ENCODE data around the gene TSKS. TPM values are rescaled to one million over a fixed set of nuclear protein-coding genes. Genes with fewer than 3 reads are reported as not detected.

TSKS gene, protein sequence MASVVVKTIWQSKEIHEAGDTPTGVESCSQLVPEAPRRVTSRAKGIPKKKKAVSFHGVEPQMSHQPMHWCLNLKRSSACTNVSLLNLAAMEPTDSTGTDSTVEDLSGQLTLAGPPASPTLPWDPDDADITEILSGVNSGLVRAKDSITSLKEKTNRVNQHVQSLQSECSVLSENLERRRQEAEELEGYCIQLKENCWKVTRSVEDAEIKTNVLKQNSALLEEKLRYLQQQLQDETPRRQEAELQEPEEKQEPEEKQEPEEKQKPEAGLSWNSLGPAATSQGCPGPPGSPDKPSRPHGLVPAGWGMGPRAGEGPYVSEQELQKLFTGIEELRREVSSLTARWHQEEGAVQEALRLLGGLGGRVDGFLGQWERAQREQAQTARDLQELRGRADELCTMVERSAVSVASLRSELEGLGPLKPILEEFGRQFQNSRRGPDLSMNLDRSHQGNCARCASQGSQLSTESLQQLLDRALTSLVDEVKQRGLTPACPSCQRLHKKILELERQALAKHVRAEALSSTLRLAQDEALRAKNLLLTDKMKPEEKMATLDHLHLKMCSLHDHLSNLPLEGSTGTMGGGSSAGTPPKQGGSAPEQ
- total RNA-seq: not detected in 2 replicates

DNA sequence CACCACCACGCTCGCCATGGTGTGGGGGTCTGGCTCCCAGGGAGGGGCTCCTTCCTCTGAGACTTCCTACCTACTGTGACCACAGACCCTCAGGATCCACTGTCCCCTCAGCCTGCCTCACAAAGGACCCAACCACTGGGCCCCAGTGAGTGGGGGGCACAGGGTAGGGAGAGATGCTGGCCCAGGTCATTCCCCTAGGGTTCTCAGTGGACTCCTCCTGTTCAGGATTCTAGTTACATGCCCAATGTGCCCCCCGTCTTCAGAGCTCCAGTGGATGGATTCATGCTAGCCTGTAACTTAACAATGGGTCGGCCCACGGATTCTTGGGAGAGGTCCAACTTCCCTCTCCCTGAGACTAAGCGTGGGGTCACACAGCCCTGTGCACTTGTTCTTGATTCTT, at the start of gene TSKS:
Gene TSKS (minus strand): TSS at position 77 of the 400 bp plus-strand sequence. CDS start 59 bp downstream, at position 18.

DNA sequence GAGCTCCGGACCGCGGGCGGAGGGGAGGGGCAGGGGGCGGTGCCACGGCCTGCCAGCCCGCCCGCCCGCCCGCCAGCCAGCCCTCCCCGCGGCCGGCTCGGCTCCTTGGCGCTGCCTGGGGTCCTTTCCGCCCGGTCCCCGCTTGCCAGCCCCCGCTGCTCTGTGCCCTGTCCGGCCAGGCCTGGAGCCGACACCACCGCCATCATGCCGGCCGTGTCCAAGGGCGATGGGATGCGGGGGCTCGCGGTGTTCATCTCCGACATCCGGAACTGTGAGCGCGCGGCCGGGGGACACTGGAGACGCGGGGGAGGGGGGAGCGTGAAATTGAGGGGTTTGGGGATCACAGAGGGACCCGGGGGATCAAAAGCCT, 3.8 kb upstream of the TSKS start, which contains the start of gene AP2A1:
Gene AP2A1 (plus strand): TSS at position 72 of the 370 bp plus-strand sequence. CDS start 133 bp downstream, at position 205.

DNA sequence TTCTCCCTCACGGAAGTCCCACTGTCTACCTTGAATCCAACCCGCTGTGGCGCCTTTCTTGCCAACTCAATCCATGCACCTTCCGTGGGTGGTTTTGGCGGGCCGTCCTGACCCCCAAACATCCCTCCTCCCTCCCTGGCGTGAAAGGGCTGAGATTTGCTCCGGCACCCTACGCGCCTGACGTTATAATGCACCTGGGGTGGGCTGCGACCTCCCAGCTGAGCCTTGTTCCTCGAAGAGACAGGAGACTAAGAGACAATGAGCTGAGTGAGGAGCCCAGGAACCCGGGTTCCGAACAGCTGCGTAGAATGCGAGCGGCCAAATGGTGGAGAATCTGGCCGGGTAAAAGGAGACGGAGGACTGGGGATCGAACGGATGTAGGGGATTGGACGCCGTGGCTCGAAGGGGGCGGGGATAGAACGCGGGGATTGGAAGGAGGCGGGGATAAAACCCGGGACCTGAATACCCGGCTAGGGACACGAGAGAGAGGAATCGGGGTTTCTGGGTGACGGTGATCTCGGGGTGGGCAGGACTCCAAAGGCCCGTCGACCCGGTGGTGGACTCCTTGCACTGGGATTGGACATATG, 72.4 kb downstream of the TSKS start, which contains the start of gene CPT1C:
Gene CPT1C (plus strand): TSS at position 461 of the 587 bp plus-strand sequence. CDS start 1,137 bp downstream, outside the sequence.

Other genes starting within 250 kb of the TSKS start
- 1.3 and 3.3 TPM in 2 replicates for gene RCN3, start 235.3 kb downstream of the TSKS start, total RNA-seq
- 52.4 and 71.2 TPM in 2 replicates for gene NOSIP, start 182.8 kb downstream of the TSKS start, total RNA-seq
- gene PRRG2, start 182.0 kb downstream of the TSKS start, total RNA-seq: 5.7 and 8.2 TPM in 2 replicates
- gene PRR12, start 172.1 kb downstream of the TSKS start, total RNA-seq: 4.7 and 6.0 TPM in 2 replicates
- gene RRAS, start 123.2 kb downstream of the TSKS start, total RNA-seq: 55.4 and 88.5 TPM in 2 replicates
- gene SCAF1, start 121.1 kb downstream of the TSKS start, total RNA-seq: 28.1 and 35.2 TPM in 2 replicates
- gene IRF3, start 97.4 kb downstream of the TSKS start, total RNA-seq: 71.1 and 83.8 TPM in 2 replicates
- gene BCL2L12, start 97.4 kb downstream of the TSKS start, total RNA-seq: 18.4 and 37.6 TPM in 2 replicates
- 301 and 446 TPM in 2 replicates for gene PRMT1, start 86.0 kb downstream of the TSKS start, total RNA-seq
- gene ADM5, start 73.7 kb downstream of the TSKS start, total RNA-seq: 1.3 and 4.1 TPM in 2 replicates
- gene CPT1C, start 72.2 kb downstream of the TSKS start, total RNA-seq: 0.23 and 2.0 TPM in 2 replicates
- gene AP2A1, start 3.7 kb upstream of the TSKS start, total RNA-seq: 101 TPM in 2 replicates
- 11.5 and 13.8 TPM in 2 replicates for gene FUZ, start 50.0 kb upstream of the TSKS start, total RNA-seq
- 18.7 and 20.5 TPM in 2 replicates for gene MED25, start 55.0 kb upstream of the TSKS start, total RNA-seq
- 44.3 and 45.9 TPM in 2 replicates for gene PTOV1, start 87.9 kb upstream of the TSKS start, total RNA-seq
- gene PNKP, start 104.3 kb upstream of the TSKS start, total RNA-seq: 55.1 and 66.5 TPM in 2 replicates
- gene AKT1S1, start 114.0 kb upstream of the TSKS start, total RNA-seq: 20.1 and 25.7 TPM in 2 replicates
- 11.6 and 15.2 TPM in 2 replicates for gene TBC1D17, start 114.4 kb upstream of the TSKS start, total RNA-seq
- not detected in 2 replicates for gene IL4I1, start 133.6 kb upstream of the TSKS start, total RNA-seq
- gene ATF5, start 165.9 kb upstream of the TSKS start, total RNA-seq: 8.7 and 9.9 TPM in 2 replicates
- gene NUP62, start 166.2 kb upstream of the TSKS start, total RNA-seq: 37.4 and 57.8 TPM in 2 replicates
- not detected in 2 replicates for gene SIGLEC11, start 197.9 kb upstream of the TSKS start, total RNA-seq

Measured in hair follicular keratinocyte (primary cell).